BLaER1 treated with 17β-estradiol and CSF1 and Interleukin-3, amounts not matched to agents 10 nM and 100 nM (cell line): Measurements from ENCODE around the gene SDF2.
A peak's percentile ranks its signal among the peaks of the same experiment; 100 is the strongest.

Source experiments
- H3K27ac ChIP-seq, 11 experiments: shearing (Covaris generic); formaldehyde crosslinking; 2 replicates each; pipeline ENCODE4 v1.8.1; 2022
- H3K27me3 ChIP-seq, 11 experiments: shearing (Covaris generic); formaldehyde crosslinking; 2 replicates each; pipeline ENCODE4 v1.8.1; 2022
- H3K36me3 ChIP-seq, 11 experiments: shearing (Covaris generic); formaldehyde crosslinking; 2 replicates each; pipeline ENCODE4 v1.8.1; 2022
- H3K4me1 ChIP-seq, 10 experiments: shearing (Covaris generic); formaldehyde crosslinking; 2 replicates each; pipeline ENCODE4 v1.8.1; 2022
- H3K4me2 ChIP-seq, 11 experiments: shearing (Covaris generic); formaldehyde crosslinking; 2 replicates each; pipeline ENCODE4 v1.8.1; 2022
- H3K4me3 ChIP-seq, 10 experiments: shearing (Covaris generic); formaldehyde crosslinking; 2 replicates each; pipeline ENCODE4 v1.8.1; 2022
- H3K9ac ChIP-seq, 11 experiments: shearing (Covaris generic); formaldehyde crosslinking; 2 replicates each; pipeline ENCODE4 v1.8.1; 2022
- H3K9me3 ChIP-seq, 11 experiments: shearing (Covaris generic); formaldehyde crosslinking; replicated peaks in 1 of 11; 2 replicates each; pipeline ENCODE4 v1.8.1; 2022
- H4K20me1 ChIP-seq, 11 experiments: shearing (Covaris generic); formaldehyde crosslinking; 2 replicates each; pipeline ENCODE4 v1.8.1; 2022
- Cebpa-rat ChIP-seq, 11 experiments: shearing (Covaris generic); IDR thresholded peaks; 2 replicates each; pipeline ENCODE4 v1.8.1; 2022

SDF2 gene

DNA sequence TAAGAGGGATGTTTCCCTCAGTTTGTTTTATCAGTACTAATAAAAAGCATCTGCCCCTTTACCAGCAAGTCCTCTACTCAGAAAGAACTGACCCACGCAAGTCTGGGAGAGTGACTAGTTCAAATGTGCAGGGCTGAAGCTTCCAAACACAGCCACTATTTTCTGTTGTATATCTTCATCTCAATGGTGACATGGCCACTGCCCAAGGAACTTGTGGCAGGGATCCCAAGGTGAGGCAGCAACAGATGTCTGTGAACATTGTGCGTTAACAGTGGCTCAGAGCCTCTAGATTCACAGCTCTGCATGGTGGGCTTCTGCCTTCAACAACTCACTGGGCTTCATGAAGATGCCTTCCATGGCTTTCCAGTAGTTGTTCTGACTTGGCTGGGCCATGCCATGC, 13.0 kb downstream of the SDF2 start:
- Histone ChIP-seq H3K36me3 (peaks cover 47 to 63% (median 57%) of the 10 kb centered on the region in 11 experiments), H3K4me3 (no peak overlapping the region), H3K27me3 (no peaks in the 10 kb centered on the region), H4K20me1 (peaks cover 2 to 38% (median 21%) of the 10 kb centered on the region in 11 experiments; a peak in 20 of 22 replicates), H3K9ac (peak overlapping the region in 1 of 11 experiments; percentile 35; a peak in 1 of 22 replicates), H3K4me2 (no peak overlapping the region), H3K4me1 (peaks cover 15 to 25% (median 22%) of the 10 kb centered on the region in 10 experiments), H3K9me3 (no peaks in the 10 kb centered on the region), H3K27ac (peak overlapping the region in 1 of 11 experiments; percentile 3; a peak in 1 of 22 replicates)
- TF ChIP-seq Cebpa-rat (IDR thresholded peaks at IDR 0.05): no peak

DNA sequence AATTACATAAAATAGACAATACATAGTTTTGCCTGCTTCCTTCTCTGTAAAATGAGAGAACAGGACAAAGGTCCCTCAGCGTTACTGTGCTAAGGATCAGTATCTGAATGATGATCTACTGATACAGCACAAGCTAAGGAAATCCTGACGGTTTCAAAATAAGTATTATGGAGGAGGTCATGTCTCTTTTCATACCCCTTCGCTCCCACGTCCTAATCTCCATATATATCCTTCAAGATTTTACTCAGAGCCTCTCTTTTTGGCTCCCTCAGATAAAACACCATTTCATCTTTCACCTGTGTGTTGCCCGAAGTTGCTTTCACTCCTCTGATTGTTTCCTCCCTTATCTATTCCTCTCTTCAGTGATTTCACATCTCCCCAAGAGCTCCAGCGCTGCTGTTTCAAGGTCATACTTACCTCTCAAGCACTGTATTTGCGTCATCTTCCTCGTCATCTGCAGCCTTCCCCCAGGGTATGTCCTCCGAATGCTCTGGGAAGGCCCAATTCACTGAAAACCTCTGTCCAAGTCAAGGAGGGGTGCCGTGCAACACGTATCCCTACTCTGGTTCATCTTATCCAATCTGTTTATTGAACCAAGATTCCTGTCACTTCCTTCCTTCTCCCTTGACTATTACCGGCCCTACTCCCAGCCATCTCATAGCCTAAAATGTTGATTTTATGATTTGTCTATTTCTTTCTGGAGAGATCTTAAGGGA, 15.5 kb downstream of the SDF2 start:
- H3K4me3 ChIP-seq: peak overlapping the region; percentile 21 to 97 (median 88); a peak in 10 of 20 replicates
- peak overlapping the region; percentile 74 to 96 (median 81) for H3K4me2 ChIP-seq
- H3K27me3 ChIP-seq: no peaks in the 10 kb centered on the region
- H3K9me3 ChIP-seq: no peaks in the 10 kb centered on the region
- H4K20me1 ChIP-seq: peaks cover 21 to 43% (median 29%) of the 10 kb centered on the region in 11 experiments; a peak in 20 of 22 replicates
- peaks cover 27 to 44% (median 34%) of the 10 kb centered on the region in 10 experiments for H3K4me1 ChIP-seq
- peak overlapping the region; percentile 77 to 92 (median 88) for H3K27ac ChIP-seq
- peak overlapping the region; percentile 74 to 90 (median 87) for H3K9ac ChIP-seq
- peaks cover 47 to 63% (median 57%) of the 10 kb centered on the region in 11 experiments for H3K36me3 ChIP-seq
- TF ChIP-seq Cebpa-rat (IDR thresholded peaks at IDR 0.05): no peak

DNA sequence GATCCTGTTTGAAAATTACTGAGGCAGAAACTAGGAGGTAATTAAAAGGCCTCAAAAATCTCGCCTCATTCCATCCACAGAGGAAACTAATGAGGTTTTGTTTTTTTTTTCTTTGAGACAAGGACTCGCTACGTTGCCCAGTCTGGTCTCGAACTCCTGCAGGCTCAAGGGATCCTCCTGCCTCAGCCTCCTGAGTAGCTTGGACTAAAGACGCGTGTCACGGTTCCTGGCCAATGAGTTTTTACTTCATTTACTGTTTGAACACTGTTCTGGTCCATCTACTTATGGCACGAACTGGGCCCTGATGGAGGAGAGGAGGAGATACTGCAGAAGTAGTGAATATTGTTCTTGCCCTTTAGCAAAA, 16.1 kb downstream of the SDF2 start:
- Histone ChIP-seq H3K36me3 (peaks cover 48 to 63% (median 57%) of the 10 kb centered on the region in 11 experiments), H3K4me2 (peak overlapping the region; percentile 74 to 96 (median 81)), H4K20me1 (peaks cover 28 to 49% (median 36%) of the 10 kb centered on the region in 11 experiments; a peak in 20 of 22 replicates), H3K27me3 (no peaks in the 10 kb centered on the region), H3K4me1 (peaks cover 27 to 44% (median 34%) of the 10 kb centered on the region in 10 experiments), H3K4me3 (peak overlapping the region; percentile 63 to 97 (median 90)), H3K9me3 (no peaks in the 10 kb centered on the region), H3K9ac (peak overlapping the region; percentile 74 to 90 (median 87)), H3K27ac (peak overlapping the region; percentile 77 to 92 (median 87))
- TF ChIP-seq Cebpa-rat (IDR thresholded peaks at IDR 0.05): no peak

DNA sequence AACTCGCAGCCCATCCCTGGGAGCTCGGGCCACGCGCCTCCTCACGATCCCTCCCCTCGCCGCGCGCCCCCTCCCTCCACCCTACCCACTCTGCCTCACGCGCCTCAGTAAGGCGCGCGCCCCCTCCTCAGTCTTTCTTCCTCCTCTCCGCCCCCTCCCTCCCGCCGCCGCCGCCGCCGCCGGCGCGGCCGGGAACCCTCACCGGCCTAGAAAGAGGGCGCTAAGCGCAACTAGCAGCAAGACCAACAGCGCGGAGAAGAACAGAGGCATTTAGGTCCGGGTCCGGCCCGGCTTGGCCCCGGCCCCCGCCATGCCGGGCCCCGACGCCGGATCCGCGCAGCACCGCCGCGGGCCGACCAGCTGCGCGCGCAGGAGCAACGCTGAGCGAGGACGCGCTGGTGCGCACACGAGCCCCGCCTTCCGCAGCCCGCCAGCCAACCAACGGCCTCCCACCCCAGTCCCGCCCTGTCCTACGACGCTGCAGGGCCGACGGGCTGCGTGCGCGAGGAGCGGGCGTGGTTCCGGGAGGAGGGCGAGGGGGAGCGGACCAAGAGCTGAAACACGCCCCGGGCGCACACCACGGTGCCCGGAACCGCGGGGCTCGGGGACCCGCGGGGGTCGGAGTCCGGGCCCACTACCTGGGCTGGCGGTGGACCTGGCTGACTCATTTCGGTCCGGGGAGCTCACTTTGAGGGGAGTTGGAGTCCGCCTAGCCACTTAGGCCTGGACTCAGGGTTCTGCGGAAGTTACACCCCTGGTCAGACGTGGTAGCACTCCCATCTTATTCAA, 16.7 kb downstream of the SDF2 start, which contains the start of gene BLTP2:
Gene BLTP2, minus strand, starts transcription at position 372 of the 789 bp plus-strand sequence. Its CDS starts 102 bp downstream, at position 270.
- Histone ChIP-seq H3K9ac (peak within 1 kb of the TSS; percentile 74 to 90 (median 87)), H3K4me3 (peak within 1 kb of the TSS; percentile 63 to 97 (median 90)), H3K27ac (peak within 1 kb of the TSS; percentile 77 to 92 (median 87)), H4K20me1 (peaks cover 32 to 55% (median 40%) of the 10 kb centered on the region in 11 experiments; a peak in 20 of 22 replicates), H3K4me1 (peaks cover 27 to 44% (median 34%) of the 10 kb centered on the region in 10 experiments), H3K4me2 (peak within 1 kb of the TSS; percentile 74 to 96 (median 92)), H3K9me3 (no peaks in the 10 kb centered on the region), H3K36me3 (peaks cover 54 to 63% (median 57%) of the 10 kb centered on the region in 11 experiments), H3K27me3 (no peaks in the 10 kb centered on the region)
- no peak for TF ChIP-seq Cebpa-rat (IDR thresholded peaks at IDR 0.05)

DNA sequence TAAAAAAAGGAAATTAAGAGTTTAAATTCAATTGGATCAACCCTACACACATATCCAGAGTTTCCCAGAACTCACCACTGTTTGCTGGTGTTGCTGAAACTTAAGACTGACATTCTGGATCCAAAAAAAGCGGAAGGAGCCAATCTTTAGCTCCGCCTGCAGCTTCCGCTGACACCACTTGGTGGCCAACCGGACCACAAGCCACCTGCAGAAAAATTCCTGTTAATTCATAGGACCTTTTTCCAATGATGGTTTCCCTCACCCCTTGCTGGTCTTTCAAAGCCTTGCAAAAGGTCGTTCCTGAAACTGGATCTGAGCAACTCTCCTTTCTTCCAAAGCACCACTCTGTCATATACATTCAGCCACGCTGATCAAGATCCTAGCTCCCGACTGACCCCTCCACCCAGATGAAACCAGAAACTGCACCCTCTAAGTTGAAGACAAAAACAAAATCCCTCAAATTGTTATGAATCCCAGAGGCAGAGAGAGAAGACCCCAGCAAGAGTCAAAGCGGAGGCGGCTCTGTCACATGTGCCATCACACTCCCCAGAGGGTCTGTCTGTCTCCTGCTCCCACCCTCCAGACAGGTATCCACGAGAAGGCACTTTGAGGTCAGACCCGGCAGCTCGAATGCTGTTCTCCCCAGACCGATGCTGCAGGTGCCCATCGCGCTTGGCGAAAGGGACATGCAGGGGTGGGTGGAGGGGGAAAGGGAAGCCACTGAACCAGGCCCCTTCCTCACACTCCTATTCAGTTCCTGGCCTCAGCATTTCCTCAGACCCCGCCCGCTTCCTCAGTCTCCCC, 17.5 kb downstream of the SDF2 start:
- Histone ChIP-seq H3K4me1 (peaks cover 27 to 44% (median 34%) of the 10 kb centered on the region in 10 experiments), H3K4me2 (peak overlapping the region; percentile 74 to 96 (median 92)), H3K4me3 (peak overlapping the region; percentile 63 to 97 (median 90)), H3K36me3 (peaks cover 60 to 64% (median 63%) of the 10 kb centered on the region in 11 experiments), H3K9me3 (no peaks in the 10 kb centered on the region), H3K27me3 (no peaks in the 10 kb centered on the region), H4K20me1 (peaks cover 39 to 63% (median 47%) of the 10 kb centered on the region in 11 experiments; a peak in 20 of 22 replicates), H3K27ac (peak overlapping the region; percentile 44 to 92 (median 87); a peak in 21 of 22 replicates), H3K9ac (peak overlapping the region; percentile 74 to 90 (median 87))
- TF ChIP-seq Cebpa-rat (IDR thresholded peaks at IDR 0.05): no peak

DNA sequence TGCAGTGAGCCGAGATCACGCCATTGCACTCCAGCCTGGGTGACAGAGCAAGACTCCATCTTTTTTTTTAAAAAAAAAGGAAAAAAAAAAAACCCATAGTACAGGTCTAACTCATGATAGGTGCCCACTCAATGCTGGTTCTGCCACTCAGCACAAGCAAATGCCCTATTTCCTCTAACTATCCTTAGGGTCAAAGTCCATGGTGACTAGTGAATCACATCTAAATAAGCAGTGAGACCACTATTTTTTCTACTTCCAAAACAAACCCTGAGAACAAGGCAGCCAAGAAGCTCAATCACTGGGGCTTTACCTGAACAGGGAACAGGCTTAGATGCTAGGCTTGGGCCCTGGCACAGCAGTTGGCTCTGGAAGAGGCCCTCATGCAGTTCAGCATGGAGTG, 20.1 kb downstream of the SDF2 start:
- Histone ChIP-seq H3K27ac (no peak overlapping the region; a peak in 1 of 22 replicates), H3K36me3 (peaks cover 69 to 73% (median 72%) of the 10 kb centered on the region in 11 experiments), H3K9me3 (no peaks in the 10 kb centered on the region), H3K27me3 (no peaks in the 10 kb centered on the region), H3K4me2 (no peak overlapping the region), H3K4me3 (no peak overlapping the region), H3K9ac (peak overlapping the region in 2 of 11 experiments; percentile 12 to 19; a peak in 1 of 22 replicates), H3K4me1 (peaks cover 23 to 35% (median 27%) of the 10 kb centered on the region in 10 experiments), H4K20me1 (peaks cover 58 to 80% (median 73%) of the 10 kb centered on the region in 11 experiments; a peak in 21 of 22 replicates)
- no peak for TF ChIP-seq Cebpa-rat (IDR thresholded peaks at IDR 0.05)

DNA sequence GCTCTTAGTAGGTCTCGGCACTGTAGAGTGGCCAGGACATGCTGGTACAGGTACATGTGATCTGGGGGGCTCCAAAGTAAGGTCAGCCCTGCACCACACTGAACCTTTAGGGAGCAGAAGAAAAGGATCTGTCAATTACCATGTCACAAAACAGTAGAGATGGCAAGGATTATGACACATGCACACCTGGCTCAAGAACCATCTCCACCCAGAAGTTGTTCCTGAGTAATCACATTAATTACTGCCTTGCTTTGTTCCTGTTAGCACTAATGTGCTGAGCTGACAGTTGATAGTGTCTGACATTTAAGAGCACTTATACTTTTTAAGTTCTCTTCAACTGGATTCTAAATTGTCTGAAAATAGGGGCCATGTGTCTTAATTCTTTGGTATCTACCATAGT, 26.2 kb downstream of the SDF2 start:
- TF ChIP-seq Cebpa-rat (IDR thresholded peaks at IDR 0.05): no peak
- H4K20me1 ChIP-seq: peaks cover 79 to 100% (median 100%) of the 10 kb centered on the region in 11 experiments
- peaks cover 0 to 13% (median 0%) of the 10 kb centered on the region in 10 experiments; a peak in 3 of 20 replicates for H3K4me1 ChIP-seq
- no peaks in the 10 kb centered on the region for H3K9me3 ChIP-seq
- no peak overlapping the region for H3K4me3 ChIP-seq
- H3K36me3 ChIP-seq: peaks cover 100% of the 10 kb centered on the region in 11 experiments
- no peaks in the 10 kb centered on the region for H3K27me3 ChIP-seq
- no peak overlapping the region for H3K27ac ChIP-seq
- H3K9ac ChIP-seq: peak overlapping the region in 1 of 11 experiments; percentile 19; a peak in 1 of 22 replicates
- H3K4me2 ChIP-seq: no peak overlapping the region
